GM12873 (cell line): ENCODE measurements around the gene IL6.

Source experiments
- TF ChIP-seq, protein P1 (sequence below): IDR thresholded peaks from 2 replicates; pipeline ENCODE4 v1.5.1; 2012; ENCODE audit warnings: low read depth, mild to moderate bottlenecking, moderate library complexity, low read length, control low read depth; ENCODE audit not compliant: insufficient read depth; ENCODE audit errors: missing control alignments

Gene IL6

DNA sequence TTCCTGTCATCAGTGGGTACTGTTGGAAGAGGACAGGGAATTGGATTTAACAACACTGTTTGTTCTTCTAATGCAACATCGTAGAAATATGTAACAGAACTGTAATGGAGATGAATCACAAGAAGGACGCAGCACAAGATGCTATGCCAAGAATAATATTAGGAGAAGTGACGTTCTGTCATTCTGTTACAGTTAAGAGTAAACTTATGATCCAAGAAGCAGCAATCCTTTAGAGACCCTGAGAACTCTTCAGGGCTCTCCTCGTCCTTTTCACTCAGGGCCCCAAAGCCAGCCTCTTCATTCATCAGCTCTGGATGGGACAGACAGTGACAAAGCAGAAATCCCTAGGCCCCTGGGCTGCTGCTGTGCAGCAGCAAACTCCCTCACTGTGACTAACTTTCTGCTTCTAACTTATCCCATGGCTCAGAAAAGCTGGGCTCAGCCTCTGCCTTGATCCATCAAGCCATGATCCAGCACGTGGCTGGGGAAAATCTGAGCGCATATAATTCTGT is 8.7 kb upstream of the IL6 start:
- TF ChIP-seq, protein P1, sequence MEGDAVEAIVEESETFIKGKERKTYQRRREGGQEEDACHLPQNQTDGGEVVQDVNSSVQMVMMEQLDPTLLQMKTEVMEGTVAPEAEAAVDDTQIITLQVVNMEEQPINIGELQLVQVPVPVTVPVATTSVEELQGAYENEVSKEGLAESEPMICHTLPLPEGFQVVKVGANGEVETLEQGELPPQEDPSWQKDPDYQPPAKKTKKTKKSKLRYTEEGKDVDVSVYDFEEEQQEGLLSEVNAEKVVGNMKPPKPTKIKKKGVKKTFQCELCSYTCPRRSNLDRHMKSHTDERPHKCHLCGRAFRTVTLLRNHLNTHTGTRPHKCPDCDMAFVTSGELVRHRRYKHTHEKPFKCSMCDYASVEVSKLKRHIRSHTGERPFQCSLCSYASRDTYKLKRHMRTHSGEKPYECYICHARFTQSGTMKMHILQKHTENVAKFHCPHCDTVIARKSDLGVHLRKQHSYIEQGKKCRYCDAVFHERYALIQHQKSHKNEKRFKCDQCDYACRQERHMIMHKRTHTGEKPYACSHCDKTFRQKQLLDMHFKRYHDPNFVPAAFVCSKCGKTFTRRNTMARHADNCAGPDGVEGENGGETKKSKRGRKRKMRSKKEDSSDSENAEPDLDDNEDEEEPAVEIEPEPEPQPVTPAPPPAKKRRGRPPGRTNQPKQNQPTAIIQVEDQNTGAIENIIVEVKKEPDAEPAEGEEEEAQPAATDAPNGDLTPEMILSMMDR, result no peak

DNA sequence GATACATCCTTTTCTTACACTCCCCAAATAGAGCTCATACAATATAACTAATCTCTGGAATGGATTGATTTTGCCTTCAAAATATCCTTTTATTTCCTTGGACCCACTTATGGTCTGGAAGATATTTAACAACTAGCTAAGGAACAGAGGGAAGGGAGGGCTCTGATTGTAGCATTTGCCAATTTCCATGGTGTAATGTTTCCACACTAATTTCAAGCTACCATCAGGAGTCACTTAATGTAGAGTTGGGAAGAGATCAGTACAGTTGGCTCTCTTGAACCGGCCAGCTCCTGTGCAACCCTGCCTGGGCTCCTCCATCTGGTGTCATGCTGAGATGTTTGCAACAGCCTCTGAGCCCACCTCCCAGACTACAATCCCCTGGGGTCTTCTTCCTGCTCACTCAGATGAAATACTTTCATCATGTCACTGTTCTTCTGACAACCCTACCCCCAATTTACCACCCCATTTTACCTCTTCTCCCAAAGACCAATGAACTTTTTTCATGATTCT is 8.0 kb upstream of the IL6 start:
- TF ChIP-seq, protein P1, result no peak

DNA sequence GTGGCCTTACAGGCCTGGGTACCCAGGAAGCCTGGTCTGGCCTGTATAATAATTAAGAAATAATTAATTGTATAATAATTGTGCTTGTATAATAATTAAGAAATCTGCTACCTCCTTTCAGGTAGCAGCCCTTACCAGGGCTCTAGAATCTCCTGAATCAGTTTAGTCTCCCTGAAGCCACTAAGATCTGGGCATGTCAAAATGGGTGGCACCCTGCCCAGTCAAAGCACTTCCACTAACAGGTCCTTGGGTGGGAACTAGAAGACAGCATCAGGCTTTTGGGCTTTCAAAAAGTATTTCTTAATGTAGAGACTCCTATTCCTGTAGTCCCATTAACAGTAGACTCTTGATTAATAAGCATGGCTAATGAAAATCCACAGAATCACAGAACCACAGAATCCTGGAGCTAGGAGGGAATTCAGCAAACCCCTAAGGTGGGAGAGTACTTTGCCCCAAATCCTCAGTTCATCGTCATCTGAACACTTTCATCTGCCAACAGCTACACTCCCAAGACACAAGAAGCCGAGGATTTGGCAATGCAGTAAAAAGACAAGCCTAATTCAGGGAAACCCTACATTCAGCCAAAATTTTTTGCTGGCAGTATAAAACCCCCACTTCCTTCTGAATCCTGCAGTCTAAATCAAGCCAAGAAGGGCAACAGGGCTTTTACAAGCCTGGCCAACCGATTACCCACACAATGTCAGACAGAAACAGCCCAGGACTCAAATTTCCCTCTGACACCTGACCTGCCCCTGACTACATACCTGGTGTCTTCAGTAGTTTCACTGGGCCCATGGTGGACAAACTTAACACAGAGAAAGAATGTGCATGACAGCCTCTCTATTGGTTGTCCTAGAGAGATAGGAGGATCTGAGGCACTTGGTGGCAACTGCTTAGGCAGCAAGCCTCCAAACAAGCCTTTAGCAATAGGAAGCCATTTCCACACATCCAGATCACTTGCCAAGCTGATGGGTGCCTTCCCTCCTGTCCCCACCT is 5.9 kb upstream of the IL6 start:
- TF ChIP-seq, protein P1, result no peak

DNA sequence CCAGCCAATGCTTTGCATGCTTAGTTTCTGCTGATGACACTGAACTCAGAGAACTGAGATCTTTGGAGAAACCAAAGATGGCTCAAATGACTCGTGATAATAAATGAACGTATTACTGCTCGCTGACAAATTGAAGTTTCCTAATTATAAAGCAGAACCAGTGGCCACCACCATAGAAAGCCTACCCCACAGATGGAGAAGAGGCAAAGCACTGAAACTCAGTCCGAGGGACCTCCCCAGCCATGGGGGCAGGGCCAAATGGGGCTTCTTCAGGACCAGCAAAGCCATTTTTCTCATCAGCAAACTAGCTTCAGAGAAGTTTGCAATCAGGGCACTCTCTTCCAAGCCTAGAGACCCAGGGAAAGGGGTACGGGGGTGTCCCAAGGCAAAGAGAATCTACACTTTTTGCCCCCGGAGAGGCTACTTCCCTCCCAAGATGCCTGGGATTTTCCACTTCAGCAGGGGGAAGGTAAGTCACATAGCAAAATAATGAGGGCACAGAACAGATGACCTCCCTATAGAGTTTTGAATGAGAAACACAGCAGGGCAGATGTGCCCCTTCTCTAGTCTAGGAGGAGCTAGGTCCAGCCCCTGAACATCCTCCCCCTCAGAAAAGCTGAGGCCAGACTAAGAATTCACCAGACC is 4.3 kb upstream of the IL6 start:
- TF ChIP-seq, protein P1, result no peak

DNA sequence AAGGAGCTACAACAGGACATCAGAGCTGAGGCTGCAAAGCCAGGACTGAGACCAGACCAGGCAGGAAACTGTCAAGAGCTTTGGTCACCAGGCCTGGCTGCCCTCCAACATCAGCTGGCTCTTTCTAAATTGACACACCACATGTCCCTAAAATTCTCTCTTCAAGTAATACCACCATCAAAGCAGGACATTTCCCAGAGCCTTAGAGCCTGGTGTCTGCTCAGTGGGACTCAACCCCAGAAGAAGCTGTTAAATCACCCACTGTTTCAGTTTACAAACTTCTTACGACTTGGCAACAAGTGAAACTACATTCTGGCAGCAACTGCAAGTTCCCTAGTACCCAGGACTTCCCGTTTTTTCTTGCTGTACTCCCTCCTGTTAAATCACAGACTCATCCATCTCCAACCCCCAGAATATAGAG is 3.8 kb upstream of the IL6 start:
- TF ChIP-seq, protein P1, result no peak

DNA sequence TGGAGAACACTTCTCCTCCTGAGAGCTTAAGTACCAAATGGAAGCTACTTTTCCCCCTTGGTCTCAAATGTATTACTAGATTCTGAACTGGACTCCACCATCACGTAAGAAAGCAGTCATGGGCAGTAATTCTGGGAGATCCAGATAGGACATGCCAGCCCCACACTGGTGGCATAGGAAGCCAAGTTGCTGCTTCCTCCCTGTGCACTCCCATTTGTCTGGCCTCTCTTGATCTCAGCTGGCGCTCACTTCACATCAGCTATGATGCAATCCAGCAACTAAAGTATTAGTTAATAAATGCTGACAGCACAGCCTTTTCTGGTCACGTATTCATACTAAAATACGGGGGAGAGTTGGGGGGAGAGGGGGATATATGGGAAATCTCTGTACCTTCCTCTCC is 3.4 kb upstream of the IL6 start:
- TF ChIP-seq, protein P1, result no peak

DNA sequence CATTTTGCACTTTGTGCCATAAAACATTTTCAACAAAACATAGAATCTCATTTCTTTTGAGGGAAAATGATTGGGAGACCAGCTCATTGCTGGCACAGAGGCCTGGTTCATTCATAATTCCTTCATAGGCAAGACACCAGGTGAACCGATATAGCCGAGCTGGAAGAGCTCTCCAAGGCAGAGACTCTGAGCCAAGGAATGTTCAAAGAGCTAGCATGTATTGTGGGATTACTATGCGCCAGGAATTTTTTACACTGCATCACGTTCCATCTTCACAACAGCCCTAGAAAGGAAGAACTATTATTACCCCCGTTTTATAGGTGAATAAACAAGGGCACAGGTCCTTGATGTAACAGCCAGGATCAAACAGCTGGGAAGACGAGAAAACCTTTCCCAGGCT is 2.1 kb upstream of the IL6 start:
- TF ChIP-seq, protein P1, result no peak
